ENCODE measurements around the gene RCAN1. TPM values are rescaled to one million over a fixed set of nuclear protein-coding genes. Genes with fewer than 3 reads are reported as not detected.

RCAN1 gene
- total and polyA plus RNA-seq, 9 of the 15 experiments (the other 6 are each of a cell fraction or from before 2014, with no cell fraction given): 4.4 to 16.5 (median 12.3) TPM

GRCh38 chr21:34511181-34511580, 103.7 kb downstream of the RCAN1 start (continued):
- TF ChIP-seq SRSF9 (IDR thresholded peaks at IDR 0.05; ENCODE audit: borderline replicate concordance, low read depth, low read length) (no peak), CHD4 (IDR thresholded peaks at IDR 0.05; ENCODE audit: insufficient read depth, insufficient replicate concordance, low read depth, low read length, poor library complexity, severe bottlenecking) (no peak), SIX5 (IDR thresholded peaks at IDR 0.05; ENCODE audit: borderline replicate concordance in 1 of 2, insufficient read depth in 1 of 2, low read depth in 1 of 2, low read length in 2 of 2) (no peak)

DNA sequence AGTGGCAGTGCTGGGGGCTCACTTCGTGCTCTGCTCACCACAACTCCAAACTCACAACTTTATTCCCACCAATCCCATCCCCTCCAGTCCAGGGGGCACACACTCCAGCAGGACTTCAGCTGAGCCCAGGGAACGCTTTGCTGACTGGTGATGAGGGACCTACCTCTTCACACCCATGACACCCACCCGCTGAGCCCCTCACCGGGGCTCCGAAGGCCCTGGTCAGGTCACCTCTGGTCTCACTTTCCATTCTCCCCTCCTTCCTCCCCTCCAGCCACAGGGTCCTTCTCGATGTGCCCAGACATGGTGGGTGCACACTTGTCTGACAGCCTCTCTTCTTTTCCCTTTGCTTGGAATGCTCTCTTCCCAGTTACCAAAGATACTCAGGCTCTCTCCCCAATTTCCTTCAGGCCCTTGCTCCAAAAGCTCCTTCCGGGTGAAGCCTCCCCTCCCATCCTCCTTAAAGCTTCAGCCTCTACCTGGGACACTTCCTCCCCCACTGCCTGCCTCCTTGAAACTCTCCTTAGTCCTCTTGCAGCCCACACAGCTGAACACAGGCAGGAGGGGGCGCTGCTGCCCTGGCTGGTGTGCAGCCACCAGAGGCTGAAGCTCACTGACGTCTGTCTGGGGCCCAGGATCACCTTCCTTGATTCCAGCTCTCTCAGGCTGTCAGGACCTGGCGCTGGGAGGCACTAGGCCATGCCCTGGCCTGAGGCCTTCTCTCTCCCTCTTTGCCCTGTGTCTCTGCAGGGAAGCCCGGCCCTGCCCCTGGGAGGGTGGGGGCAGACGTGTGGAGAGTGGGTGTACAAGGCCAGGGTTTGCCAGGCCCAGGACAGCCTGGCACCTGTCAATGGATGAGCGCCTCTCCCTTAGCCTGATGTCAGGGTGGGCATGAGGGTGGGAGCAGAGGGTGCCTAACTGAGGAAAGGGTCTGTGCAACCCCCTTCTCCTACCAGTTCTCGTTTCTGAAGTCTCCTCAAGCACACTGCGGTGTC, 104.5 kb downstream of the RCAN1 start:
- Histone ChIP-seq H3K9me1 (ENCODE audit: control insufficient read depth, insufficient read depth, low read length) (no peaks in the 10 kb centered on the region), H3K79me2 (ENCODE audit: control insufficient read depth, insufficient read depth, low read length) (no peaks in the 10 kb centered on the region), H3K36me3 (ENCODE audit: control insufficient read depth, insufficient read depth, low read length) (no peaks in the 10 kb centered on the region), H3K27me3 (ENCODE audit: control insufficient read depth in 2 of 2, insufficient read depth in 2 of 2, low read length in 2 of 2) (peaks cover 12 to 14% of the 10 kb centered on the region in 2 experiments; a peak in 4 of 5 replicates), H3K4me3 (no peak overlapping the region), H3K9ac (ENCODE audit: insufficient read depth in 1 of 2, low read depth in 2 of 2, low read length in 2 of 2) (0 out of 4 replicates have a peak overlapping the region, but pooled peaks of 1 of the 2 experiments have one; percentile 21), H3K9me3 (replicated peaks; ENCODE audit: control insufficient read depth, insufficient read depth, low read depth, low read length) (no peaks in the 10 kb centered on the region), H3K4me1 (replicated peaks in 1 of 2; ENCODE audit: control insufficient read depth in 2 of 2, insufficient read depth in 2 of 2, low read length in 2 of 2) (0 out of 5 replicates have a peak, but pooled peaks cover 0 to 3% of the 10 kb centered on the region in 2 experiments), H2AFZ (ENCODE audit: low read depth, low read length) (no peak overlapping the region), H4K20me1 (replicated peaks; ENCODE audit: control insufficient read depth, insufficient read depth, low read length) (no peaks in the 10 kb centered on the region), H3K27ac (ENCODE audit: extremely low read depth, low read depth, low read length) (no peak overlapping the region), H3K4me2 (ENCODE audit: insufficient read depth, low read length) (no peak overlapping the region)
- FAIRE-seq (peak; percentile 26), ATAC-seq (peak; percentile 96), DNase-seq (ENCODE audit: extremely low read depth in 1 of 4, low spot score in 3 of 4) (peak; percentile 42 to 69 (median 56))
- in situ Hi-C loops (cut with MboI) (no loop called here), intact Hi-C loops (cut with micrococcal nuclease) (loop anchor here (1.0 kb wide), 1 partner anchor 93 kb away; no protein-coding TSS in a partner anchor)
- ChIA-PET CTCF (ENCODE audit: low intra/inter-chr PET ratio) (interaction anchor here (0.8 to 2.7 kb wide), 5 partner anchors 70 to 120 kb away, joined by 3 to 18 read pairs (median 4); no protein-coding TSS in a partner anchor), POLR2A (interaction anchor here (0.6 to 1.6 kb wide), 5 partner anchors 12 to 110 kb away, joined by 3 to 6 read pairs (median 3); no protein-coding TSS in a partner anchor)
- BruUV-seq (replicated peaks): no TSS peak
- 17% methylated on average over 15 of the region's 15 CpGs for WGBS (ENCODE audit: insufficient coverage, low coverage, missing lambda C conversion rate)
- TF ChIP-seq, protein P1, sequence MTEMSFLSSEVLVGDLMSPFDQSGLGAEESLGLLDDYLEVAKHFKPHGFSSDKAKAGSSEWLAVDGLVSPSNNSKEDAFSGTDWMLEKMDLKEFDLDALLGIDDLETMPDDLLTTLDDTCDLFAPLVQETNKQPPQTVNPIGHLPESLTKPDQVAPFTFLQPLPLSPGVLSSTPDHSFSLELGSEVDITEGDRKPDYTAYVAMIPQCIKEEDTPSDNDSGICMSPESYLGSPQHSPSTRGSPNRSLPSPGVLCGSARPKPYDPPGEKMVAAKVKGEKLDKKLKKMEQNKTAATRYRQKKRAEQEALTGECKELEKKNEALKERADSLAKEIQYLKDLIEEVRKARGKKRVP (CRISPR knock-in tag; IDR thresholded peaks at IDR 0.05): no peak
- TF ChIP-seq OTX1 (CRISPR knock-in tag; IDR thresholded peaks at IDR 0.05) (0 out of 2 replicates have a peak, but pooled peaks have one; percentile 35), THRB (CRISPR knock-in tag; conservative IDR thresholded peaks at IDR 0.05) (0 out of 2 replicates have a peak, but pooled peaks have one; percentile 55), CHCHD3 (CRISPR knock-in tag; IDR thresholded peaks at IDR 0.05) (no peak)
- TF ChIP-seq, protein P2, sequence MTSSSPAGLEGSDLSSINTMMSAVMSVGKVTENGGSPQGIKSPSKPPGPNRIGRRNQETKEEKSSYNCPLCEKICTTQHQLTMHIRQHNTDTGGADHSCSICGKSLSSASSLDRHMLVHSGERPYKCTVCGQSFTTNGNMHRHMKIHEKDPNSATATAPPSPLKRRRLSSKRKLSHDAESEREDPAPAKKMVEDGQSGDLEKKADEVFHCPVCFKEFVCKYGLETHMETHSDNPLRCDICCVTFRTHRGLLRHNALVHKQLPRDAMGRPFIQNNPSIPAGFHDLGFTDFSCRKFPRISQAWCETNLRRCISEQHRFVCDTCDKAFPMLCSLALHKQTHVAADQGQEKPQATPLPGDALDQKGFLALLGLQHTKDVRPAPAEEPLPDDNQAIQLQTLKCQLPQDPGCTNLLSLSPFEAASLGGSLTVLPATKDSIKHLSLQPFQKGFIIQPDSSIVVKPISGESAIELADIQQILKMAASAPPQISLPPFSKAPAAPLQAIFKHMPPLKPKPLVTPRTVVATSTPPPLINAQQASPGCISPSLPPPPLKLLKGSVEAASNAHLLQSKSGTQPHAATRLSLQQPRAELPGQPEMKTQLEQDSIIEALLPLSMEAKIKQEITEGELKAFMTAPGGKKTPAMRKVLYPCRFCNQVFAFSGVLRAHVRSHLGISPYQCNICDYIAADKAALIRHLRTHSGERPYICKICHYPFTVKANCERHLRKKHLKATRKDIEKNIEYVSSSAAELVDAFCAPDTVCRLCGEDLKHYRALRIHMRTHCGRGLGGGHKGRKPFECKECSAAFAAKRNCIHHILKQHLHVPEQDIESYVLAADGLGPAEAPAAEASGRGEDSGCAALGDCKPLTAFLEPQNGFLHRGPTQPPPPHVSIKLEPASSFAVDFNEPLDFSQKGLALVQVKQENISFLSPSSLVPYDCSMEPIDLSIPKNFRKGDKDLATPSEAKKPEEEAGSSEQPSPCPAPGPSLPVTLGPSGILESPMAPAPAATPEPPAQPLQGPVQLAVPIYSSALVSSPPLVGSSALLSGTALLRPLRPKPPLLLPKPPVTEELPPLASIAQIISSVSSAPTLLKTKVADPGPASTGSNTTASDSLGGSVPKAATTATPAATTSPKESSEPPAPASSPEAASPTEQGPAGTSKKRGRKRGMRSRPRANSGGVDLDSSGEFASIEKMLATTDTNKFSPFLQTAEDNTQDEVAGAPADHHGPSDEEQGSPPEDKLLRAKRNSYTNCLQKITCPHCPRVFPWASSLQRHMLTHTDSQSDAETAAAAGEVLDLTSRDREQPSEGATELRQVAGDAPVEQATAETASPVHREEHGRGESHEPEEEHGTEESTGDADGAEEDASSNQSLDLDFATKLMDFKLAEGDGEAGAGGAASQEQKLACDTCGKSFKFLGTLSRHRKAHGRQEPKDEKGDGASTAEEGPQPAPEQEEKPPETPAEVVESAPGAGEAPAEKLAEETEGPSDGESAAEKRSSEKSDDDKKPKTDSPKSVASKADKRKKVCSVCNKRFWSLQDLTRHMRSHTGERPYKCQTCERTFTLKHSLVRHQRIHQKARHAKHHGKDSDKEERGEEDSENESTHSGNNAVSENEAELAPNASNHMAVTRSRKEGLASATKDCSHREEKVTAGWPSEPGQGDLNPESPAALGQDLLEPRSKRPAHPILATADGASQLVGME (CRISPR knock-in tag; IDR thresholded peaks at IDR 0.05): 0 out of 2 replicates have a peak, but pooled peaks have one; percentile 25
